22Rv1 (cell line): Measurements from ENCODE around the gene ERC1.

Experiments
- H3K27ac ChIP-seq: fragments of 450-650 bp; 2 replicates; pipeline ENCODE4 v1.5.1; 2017
- CTCF ChIP-seq: fragments of 450-650 bp; IDR thresholded peaks from 2 replicates; pipeline ENCODE4 v1.5.1; 2017; ENCODE audit warnings: mild to moderate bottlenecking
- ZFX ChIP-seq: fragments of 450-650 bp; IDR thresholded peaks from 2 replicates; pipeline ENCODE4 v1.6.1; 2017; ENCODE audit warnings: antibody characterized with exemption, borderline replicate concordance

Gene ERC1

DNA sequence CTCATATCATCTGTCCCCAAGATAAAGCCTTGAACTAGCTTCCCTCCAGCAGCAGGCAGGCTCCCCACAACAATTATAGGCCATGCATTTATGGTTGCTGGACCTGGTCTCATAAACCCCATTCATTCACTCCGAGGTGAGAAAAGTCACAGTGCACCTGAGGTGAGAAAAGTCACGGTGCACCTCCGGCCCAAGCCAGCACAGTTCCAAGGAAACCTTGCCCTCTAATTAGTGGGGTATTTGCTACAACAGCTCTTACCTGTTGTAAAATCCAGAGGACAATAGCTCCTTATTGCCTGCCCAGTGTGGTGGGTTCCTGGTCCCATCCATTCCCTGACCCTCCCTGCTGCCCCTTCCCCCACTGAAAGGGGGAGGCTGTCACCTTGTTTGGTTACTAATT, 537.8 kb downstream of the ERC1 start:
- TF ChIP-seq CTCF (no peak), ZFX (no peak)
- no peak overlapping the region for H3K27ac ChIP-seq

DNA sequence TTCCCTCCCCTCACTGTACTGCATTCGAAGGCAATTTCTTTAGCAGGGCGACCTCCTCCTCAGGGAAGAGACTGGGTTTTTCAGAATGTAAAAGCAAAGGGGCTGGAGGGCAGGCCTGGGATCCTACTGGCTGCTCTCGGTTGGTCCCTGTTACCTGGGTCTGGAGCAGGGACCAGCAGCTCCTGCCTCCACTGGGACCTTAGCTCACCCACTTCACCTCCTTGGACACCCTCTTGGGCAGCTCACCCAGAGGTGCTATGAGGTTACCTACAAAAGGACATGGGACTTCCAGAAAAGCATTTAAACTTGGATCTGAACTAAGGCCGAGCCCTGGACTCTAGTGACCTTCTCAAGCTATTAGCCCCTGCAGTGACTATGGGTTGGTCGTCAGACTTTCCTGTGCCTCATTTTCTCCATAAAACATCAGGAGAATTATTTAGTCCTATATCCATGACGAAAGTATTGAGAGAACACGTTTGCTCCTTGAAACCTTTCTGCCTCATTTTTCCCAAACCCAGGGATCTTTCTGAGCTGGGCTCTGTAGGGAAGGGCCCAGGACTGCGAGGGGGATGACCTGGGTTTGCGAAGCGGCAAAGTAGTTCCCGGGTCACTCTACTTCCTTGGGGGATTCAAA, 538.3 kb downstream of the ERC1 start:
- no peak overlapping the region for H3K27ac ChIP-seq
- TF ChIP-seq CTCF (no peak), ZFX (no peak)

DNA sequence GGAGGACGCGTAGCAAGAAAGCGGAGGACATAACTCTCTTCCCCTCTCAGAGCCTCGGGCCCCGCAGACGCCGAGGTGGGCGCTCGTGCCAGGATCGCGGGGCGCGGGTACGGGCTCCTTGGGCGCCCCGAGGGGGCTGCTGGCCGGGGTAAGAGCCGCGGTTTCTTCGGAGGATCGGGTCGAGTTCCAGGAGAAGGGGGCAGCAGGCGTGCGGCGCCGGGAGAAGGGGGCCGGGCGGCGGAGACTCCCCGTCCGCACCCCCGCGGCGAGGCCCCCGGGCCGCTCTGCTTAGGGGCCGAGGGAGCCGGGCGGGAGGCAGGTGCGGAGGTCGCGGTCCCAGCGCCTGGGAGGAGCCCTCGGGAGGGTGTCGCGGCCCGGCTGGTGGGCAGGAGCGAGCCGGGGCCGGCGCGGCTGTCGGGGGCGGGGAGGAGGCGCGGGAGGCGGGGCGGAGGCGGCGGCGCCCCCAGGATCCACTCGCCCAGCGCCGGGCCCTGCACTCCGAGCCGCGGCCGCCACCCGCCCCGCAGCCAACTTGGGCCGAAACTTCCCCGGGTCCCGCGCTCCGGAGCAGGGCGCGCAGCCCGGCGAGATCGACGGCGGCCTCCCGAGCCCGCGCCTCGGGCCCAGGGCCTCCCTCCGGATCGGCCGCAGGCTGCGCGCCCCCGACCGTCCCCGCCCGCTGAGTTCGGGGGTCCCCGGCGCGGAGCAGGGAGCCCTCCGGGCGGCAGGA, 539.0 kb downstream of the ERC1 start:
- TF ChIP-seq CTCF (no peak), ZFX (no peak)
- no peak overlapping the region for H3K27ac ChIP-seq

DNA sequence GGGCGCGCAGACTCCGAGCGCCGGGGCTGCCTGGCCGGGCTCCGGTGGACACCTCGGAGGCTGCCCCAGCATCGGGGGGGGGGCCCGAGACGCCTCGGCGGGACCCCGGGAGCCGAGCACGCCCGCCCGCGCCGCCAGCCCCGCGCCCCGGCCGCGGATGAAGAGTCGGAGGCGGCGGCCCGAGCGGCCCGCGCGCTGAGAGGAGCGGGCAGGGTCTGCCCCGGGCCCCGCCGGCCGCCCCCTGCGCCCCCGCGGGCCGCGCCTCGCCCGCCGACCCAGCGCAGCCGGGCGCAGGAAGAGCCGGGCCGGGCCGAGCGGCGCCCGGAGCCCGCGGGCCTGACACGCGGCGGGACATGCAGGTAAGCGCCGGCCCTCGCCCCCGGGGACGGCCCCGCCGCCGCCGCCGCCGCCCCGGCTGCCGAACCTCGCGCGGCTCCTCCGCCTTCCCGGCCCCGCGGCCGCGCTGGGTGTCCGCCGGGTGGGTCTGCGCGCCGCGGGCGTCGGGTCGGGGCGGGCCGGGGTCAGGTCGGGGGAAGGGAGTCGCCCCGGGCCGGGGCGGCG, 539.6 kb downstream of the ERC1 start:
- TF ChIP-seq ZFX (no peak), CTCF (no peak)
- H3K27ac ChIP-seq: no peak overlapping the region

DNA sequence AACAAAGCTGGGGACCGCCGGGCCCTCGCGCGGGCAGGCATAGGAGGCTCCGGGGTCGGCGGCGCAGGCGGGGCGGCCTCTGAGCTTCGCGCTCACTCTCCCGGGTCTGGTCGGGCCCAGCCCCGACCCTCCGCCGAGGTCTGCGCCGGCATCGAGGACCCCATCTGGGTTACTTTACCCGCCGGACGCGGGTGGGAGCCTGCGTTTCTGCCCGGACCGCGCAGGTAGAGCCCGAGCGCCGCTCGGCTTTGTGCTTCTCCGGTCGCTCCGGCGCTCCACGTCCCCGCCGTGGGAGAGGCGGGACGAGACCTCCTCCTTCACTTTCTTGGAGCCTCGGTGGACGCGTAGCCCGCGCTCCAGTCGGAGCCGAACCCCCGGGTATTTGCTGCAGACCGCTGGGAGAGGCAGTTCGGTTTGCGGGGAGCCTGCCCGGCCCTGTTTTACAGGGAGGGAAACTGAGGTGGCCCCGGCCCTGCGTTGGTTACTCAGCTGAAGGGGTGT, 540.2 kb downstream of the ERC1 start:
- TF ChIP-seq CTCF (no peak), ZFX (no peak)

DNA sequence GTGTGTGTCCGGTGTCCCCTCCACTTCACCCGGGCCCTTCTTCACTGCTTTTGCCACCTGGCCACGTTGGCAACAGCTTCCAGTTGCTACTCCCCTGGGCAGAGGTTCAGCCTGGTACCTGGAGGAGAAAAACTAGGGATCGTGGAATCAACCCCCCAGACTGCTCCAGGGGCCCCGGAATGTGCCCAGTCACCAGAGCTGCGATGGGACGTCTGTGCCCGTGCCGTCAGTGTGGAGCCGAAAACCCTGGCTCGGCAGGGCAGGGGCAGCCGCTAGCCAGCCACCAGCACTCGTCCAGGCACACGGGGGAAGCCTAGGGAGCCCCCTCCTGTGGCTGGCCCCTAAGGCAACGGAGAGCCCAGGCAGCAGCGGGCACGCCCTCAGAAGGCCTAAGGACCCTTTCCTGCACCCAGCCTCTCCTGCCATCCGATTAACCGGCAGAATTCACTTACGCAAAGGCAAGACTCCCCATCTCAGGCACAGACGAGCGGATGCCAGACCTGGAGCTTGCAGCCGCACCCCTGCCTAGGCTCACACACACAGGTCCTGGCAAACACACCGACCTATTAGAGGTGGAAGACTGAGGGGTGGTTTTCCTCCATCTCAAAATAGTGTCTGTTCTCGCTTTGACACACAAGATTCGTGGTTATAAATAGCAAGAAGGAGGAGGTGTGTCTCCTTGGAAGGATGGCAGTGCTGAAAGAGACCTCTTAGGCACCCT, 540.8 kb downstream of the ERC1 start:
- TF ChIP-seq ZFX (no peak), CTCF (no peak)
- H3K27ac ChIP-seq: no peak overlapping the region

More for the DNA sequence above, 540.2 kb downstream of the ERC1 start:
- H3K27ac ChIP-seq: no peak overlapping the region
